BJ (cell line): ENCODE data around the gene URAD. TPM values are rescaled to one million over a fixed set of nuclear protein-coding genes. Genes with fewer than 3 reads are reported as not detected.

Experiments used
- CTCF ChIA-PET: fragments of 350-600 bp; formaldehyde crosslinking; extraction: SDS; loops from one replicate; lab custom pipeline; 2021; ENCODE audit warnings: antibody characterized with exemption, inconsistent platforms; lab: Yijun Ruan, JAX
- POLR2A ChIA-PET: fragments of 300-600 bp; sonication (Branson Sonifier 250); formaldehyde crosslinking; extraction: SDS; loops from one replicate; lab custom pipeline; 2021; ENCODE audit warnings: antibody characterized with exemption; lab: Charles Lee
- DNase-seq: peaks from one replicate; pipeline ENCODE4 v3.0.0-alpha.2; 2011; ENCODE audit warnings: low read depth
- H3K27me3 ChIP-seq: 2 replicates; pipeline ENCODE4 v1.6.0; 2011; ENCODE audit warnings: low read length; ENCODE audit not compliant: control insufficient read depth, insufficient read depth
- H3K36me3 ChIP-seq: 2 replicates; pipeline ENCODE4 v1.5.1; 2011; ENCODE audit warnings: low read length; ENCODE audit not compliant: control insufficient read depth, insufficient read depth
- H3K4me3 ChIP-seq: 2 replicates; pipeline ENCODE4 v1.5.1; 2011; ENCODE audit warnings: low read depth, mild to moderate bottlenecking, control low read depth, low read length
- polyA plus RNA-seq: library from polyadenylated mRNA; depleted of rRNA; stranded (reverse); fragments of >200 nt; gene quantifications from 2 replicates; pipeline ENCODE4 v1.2.3, GENCODE V29; 2011
- TF ChIP-seq, protein P1 (sequence below): IDR thresholded peaks from 2 replicates; pipeline ENCODE4 v1.5.1; 2011; ENCODE audit warnings: low read depth, mild to moderate bottlenecking, control low read depth, inconsistent platforms, low read length, moderate library complexity; ENCODE audit not compliant: insufficient read depth

The URAD gene
- polyA plus RNA-seq, 1 experiment, result not detected

DNA sequence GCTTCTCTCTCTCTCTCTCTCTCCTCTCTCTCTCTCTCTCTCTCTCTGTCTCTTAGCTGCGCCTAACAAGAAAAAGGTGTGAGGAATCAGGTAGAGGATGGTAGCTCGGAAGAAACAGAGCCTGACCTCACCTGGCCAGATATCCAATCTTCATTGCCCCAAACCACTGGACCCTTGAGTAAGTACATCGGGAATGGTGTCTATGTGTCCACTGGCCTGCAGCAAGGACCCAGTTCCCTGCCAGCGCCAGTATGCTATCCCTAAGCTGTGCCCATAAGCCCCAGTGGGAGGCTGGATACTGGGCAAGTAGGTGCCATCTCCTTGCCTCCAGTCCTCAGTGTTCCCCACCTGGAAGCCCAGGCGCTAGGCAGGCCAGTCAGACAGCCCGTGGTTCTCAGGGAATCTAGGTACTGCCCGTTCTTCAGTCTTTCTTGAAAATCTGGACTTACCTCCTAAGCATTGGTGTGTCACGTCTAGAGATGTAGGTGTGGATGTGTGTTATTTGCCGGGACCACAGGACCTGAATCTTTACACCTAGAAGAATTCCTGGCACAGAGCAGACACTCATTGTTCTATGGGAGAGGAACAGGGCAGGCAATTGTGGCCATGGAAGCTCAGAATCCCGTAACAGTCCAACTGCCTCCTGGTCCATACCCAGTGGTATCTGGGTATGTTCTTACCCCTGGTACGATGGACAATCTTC is 7.3 kb downstream of the URAD start:
- TF ChIP-seq, protein P1, sequence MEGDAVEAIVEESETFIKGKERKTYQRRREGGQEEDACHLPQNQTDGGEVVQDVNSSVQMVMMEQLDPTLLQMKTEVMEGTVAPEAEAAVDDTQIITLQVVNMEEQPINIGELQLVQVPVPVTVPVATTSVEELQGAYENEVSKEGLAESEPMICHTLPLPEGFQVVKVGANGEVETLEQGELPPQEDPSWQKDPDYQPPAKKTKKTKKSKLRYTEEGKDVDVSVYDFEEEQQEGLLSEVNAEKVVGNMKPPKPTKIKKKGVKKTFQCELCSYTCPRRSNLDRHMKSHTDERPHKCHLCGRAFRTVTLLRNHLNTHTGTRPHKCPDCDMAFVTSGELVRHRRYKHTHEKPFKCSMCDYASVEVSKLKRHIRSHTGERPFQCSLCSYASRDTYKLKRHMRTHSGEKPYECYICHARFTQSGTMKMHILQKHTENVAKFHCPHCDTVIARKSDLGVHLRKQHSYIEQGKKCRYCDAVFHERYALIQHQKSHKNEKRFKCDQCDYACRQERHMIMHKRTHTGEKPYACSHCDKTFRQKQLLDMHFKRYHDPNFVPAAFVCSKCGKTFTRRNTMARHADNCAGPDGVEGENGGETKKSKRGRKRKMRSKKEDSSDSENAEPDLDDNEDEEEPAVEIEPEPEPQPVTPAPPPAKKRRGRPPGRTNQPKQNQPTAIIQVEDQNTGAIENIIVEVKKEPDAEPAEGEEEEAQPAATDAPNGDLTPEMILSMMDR, result no peak
- POLR2A ChIA-PET, result no interaction called here

DNA sequence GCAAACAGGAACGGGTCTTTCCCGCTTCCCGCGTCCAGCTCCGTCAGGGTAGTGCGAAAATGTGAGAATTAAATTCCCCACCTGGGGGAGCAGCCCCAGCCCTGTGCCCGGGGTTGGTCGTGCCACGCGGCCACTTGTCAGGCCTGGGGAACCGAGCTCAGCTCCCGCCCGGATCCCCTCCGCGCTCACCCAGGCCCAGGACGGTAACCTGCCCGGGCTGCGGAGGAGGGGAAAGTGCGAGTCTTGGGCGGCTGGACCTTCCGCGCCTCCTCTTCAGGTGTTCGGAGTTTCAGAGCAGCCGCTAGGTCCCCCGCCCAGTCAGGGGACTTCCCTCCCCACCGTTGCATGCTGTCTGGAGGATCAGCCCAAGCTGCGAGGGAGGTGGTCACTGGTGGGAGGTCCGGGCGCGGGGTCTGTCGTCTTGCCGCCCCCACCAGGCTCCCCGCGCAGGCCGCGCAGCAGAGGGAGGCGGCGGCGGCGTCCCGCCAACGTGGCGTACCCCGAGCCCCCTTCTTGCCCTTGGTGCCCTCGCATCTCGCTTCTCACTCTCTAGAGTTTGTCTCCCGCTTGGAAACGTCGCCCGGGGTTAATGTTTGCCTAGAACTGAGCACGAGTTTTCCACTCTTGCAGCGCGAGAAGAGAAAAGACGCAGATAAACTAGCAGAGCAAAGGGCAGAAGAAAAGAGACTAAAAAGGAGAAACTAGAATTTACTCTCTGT is 8.1 kb downstream of the URAD start:
- no peak overlapping the region for H3K4me3 ChIP-seq
- peaks cover 57% of the 10 kb centered on the region for H3K27me3 ChIP-seq
- H3K36me3 ChIP-seq, result no peaks in the 10 kb centered on the region
- ChIA-PET CTCF (interaction anchor here (1.1 to 14.3 kb wide), 4 partner anchors 27 to 620 kb away, joined by 3 to 178 read pairs (median 4); no protein-coding TSS in a partner anchor), POLR2A (no interaction called here)
- DNase-seq, result no peak
- TF ChIP-seq, protein P1, result no peak

More for the DNA sequence above, 7.3 kb downstream of the URAD start:
- DNase-seq, result no peak
- CTCF ChIA-PET, result interaction anchor here (0.8 to 14.3 kb wide), 5 partner anchors 153 to 621 kb away, joined by 3 to 178 read pairs (median 4); no protein-coding TSS in a partner anchor
- no peaks in the 10 kb centered on the region for H3K36me3 ChIP-seq
- H3K4me3 ChIP-seq, result no peak overlapping the region
- peaks cover 53% of the 10 kb centered on the region for H3K27me3 ChIP-seq

DNA sequence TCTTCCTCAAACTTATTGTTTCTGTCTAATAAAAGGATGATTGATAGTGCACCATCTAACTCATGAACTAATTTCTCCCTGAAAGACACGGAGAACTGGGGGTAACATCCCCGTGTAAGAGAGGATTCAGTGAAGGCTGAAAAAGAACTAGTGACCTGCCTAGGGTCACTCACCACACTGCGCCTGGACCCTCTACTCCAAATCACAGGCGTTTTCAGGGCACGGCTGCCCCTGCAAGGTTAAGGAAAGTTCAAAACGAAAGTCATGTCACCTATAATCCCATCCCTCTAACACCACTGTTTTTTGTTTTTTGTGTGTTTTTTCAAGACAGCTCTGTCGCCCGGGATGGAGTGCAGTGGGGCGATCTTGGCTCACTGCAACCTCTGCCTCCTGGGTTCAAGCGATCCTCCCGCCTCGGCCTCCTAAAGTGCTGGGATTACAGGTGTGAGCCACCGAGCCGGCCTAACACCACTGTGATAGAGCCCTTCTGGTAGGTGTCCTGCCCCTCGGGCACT is 8.7 kb downstream of the URAD start:
- TF ChIP-seq, protein P1, result no peak
- DNase-seq, result no peak
- Histone ChIP-seq H3K36me3 (no peaks in the 10 kb centered on the region), H3K4me3 (no peak overlapping the region), H3K27me3 (peaks cover 63% of the 10 kb centered on the region)
- POLR2A ChIA-PET, result no interaction called here
- CTCF ChIA-PET, result interaction anchor here (1.1 to 14.3 kb wide), 4 partner anchors 26 to 619 kb away, joined by 3 to 178 read pairs (median 4); no protein-coding TSS in a partner anchor

DNA sequence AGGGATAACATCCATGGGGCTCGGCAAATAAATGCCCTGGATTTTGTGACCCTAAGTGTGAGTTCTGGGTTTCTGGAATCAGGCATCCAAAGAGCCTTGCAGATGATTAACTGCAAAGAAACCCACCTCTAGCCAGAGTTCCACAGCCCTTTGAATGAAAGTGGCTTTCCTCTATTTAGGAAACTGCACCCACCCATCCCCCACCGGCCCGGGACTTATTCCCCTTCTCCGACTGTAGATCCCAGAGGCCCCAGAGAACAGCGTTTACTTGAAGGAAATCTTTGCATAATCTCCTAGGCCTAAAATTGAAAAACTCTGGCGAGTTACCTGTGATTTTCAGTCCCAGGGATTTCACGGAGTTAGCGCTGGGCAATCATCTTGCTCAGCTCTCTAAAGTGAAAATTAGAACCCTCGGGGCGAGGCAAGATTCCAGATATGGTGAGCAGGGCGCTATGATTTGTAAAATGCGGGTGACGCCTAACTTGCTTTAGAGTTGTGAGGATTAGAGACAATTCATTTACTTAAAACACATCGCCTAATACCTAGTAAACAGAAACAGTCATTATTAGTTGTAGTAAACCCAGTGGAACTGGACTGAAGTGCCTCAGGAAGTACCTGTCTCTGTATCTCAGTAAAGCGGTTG is 9.4 kb downstream of the URAD start:
- CTCF ChIA-PET, result interaction anchor here (1.2 to 14.3 kb wide), 3 partner anchors 25 to 151 kb away, joined by 3 to 178 read pairs (median 4); no protein-coding TSS in a partner anchor
- H3K36me3 ChIP-seq, result no peaks in the 10 kb centered on the region
- POLR2A ChIA-PET, result no interaction called here
- TF ChIP-seq, protein P1, result no peak
- H3K4me3 ChIP-seq, result no peak overlapping the region
- H3K27me3 ChIP-seq, result peaks cover 66% of the 10 kb centered on the region
- no peak for DNase-seq
